ENCODE results near the gene BCAS3.

- TF ChIP-seq CTCF (IDR thresholded peaks at IDR 0.05; ENCODE audit: poor library complexity, severe bottlenecking) (no peak), EZH2 (IDR thresholded peaks at IDR 0.05; ENCODE audit: borderline replicate concordance, insufficient read depth, low read length, poor library complexity, severe bottlenecking) (no peak), POLR2AphosphoS5 (IDR thresholded peaks at IDR 0.05) (no peak), RAD21 (conservative IDR thresholded peaks at IDR 0.05) (no peak), EP300 (conservative IDR thresholded peaks at IDR 0.05; ENCODE audit: poor library complexity, severe bottlenecking) (no peak)
These were observed 749.9 kb downstream of the BCAS3 start for GRCh38 chr17:61427567-61427966.
